ENCODE measurements around the gene TNFRSF14.

GRCh38 chr1:2594001-2594640 lies 38.0 kb downstream of the TNFRSF14 start:
- TF ChIP-seq TAF1 (IDR thresholded peaks at IDR 0.05; ENCODE audit: low read depth, low read length) (no peak), POLR2A (IDR thresholded peaks at IDR 0.05; ENCODE audit: low read depth, low read length) (no peak), POU2F2 (IDR thresholded peaks at IDR 0.05; ENCODE audit: low read depth, low read length) (no peak), SPI1 (IDR thresholded peaks at IDR 0.05; ENCODE audit: low read depth, low read length) (no peak), POLR2AphosphoS5 (IDR thresholded peaks at IDR 0.05; ENCODE audit: low read depth, low read length) (no peak), PAX5 (IDR thresholded peaks at IDR 0.05; ENCODE audit: insufficient read depth, low read length, severe bottlenecking) (no peak)
